HepG2 (cell line): ENCODE measurements around the gene HLA-DOA. TPM values are rescaled to one million over a fixed set of nuclear protein-coding genes. Genes with fewer than 3 reads are reported as not detected.
A peak's percentile ranks its signal among the peaks of the same experiment; 100 is the strongest.

ENCODE experiments used
- ATF1 ChIP-seq: IDR thresholded peaks from 2 replicates; pipeline ENCODE4 v1.6.1; 2016; ENCODE audit warnings: mild to moderate bottlenecking, control low read depth
- KAT2B ChIP-seq: fragments of 150-350 bp; IDR thresholded peaks from 2 replicates; pipeline ENCODE4 v1.6.1; 2014; ENCODE audit warnings: low read depth, low read length, borderline replicate concordance
- NR2F6 ChIP-seq, 2 experiments: IDR thresholded peaks; 2 replicates each; pipeline ENCODE4 v1.6.1; 2016; ENCODE audit warnings: antibody characterized with exemption in 1 of 2, mild to moderate bottlenecking in 1 of 2
- PHF8 ChIP-seq: sonication (generic); formaldehyde crosslinking; IDR thresholded peaks from 2 replicates; pipeline ENCODE4 v1.5.0; 2020; ENCODE audit warnings: missing genetic modification reagents
- TMF1 ChIP-seq: sonication (generic); formaldehyde crosslinking; IDR thresholded peaks from 2 replicates; pipeline ENCODE4 v1.8.1; 2022; ENCODE audit warnings: low read depth, missing genetic modification reagents
- ZBTB44 ChIP-seq: sonication (generic); formaldehyde crosslinking; IDR thresholded peaks from 2 replicates; pipeline ENCODE4 v1.4.0; 2020; ENCODE audit warnings: missing genetic modification reagents
- ZFP36L2 ChIP-seq: sonication (generic); formaldehyde crosslinking; IDR thresholded peaks from 2 replicates; pipeline ENCODE4 v1.4.0; 2020; ENCODE audit warnings: missing genetic modification reagents
- ZNF138 ChIP-seq: sonication (generic); formaldehyde crosslinking; IDR thresholded peaks from 2 replicates; pipeline ENCODE4 v1.5.0; 2020; ENCODE audit warnings: mild to moderate bottlenecking, low read depth, missing genetic modification reagents
- ZNF264 ChIP-seq: sonication (generic); formaldehyde crosslinking; IDR thresholded peaks from 2 replicates; pipeline ENCODE4 v1.4.0; 2020; ENCODE audit warnings: missing genetic modification reagents
- ZNF335 ChIP-seq: sonication (generic); formaldehyde crosslinking; IDR thresholded peaks from 2 replicates; pipeline ENCODE4 v1.4.0; 2020; ENCODE audit warnings: missing genetic modification reagents
- ZNF337 ChIP-seq: sonication (generic); formaldehyde crosslinking; IDR thresholded peaks from 2 replicates; pipeline ENCODE4 v1.5.1; 2020; ENCODE audit warnings: missing genetic modification reagents, low read depth, mild to moderate bottlenecking, borderline replicate concordance
- ZNF343 ChIP-seq: sonication (generic); formaldehyde crosslinking; IDR thresholded peaks from 2 replicates; pipeline ENCODE4 v1.4.0; 2020; ENCODE audit warnings: mild to moderate bottlenecking, missing genetic modification reagents
- ZNF547 ChIP-seq: sonication (generic); formaldehyde crosslinking; IDR thresholded peaks from 2 replicates; pipeline ENCODE4 v1.5.1; 2020; ENCODE audit warnings: mild to moderate bottlenecking, missing genetic modification reagents
- ZNF652 ChIP-seq: IDR thresholded peaks from 2 replicates; pipeline ENCODE4 v1.6.1; 2016; ENCODE audit warnings: low read depth, borderline replicate concordance
- ZNF75D ChIP-seq: sonication (generic); formaldehyde crosslinking; IDR thresholded peaks from 2 replicates; pipeline ENCODE4 v1.8.1; 2023; ENCODE audit warnings: missing genetic modification reagents, mild to moderate bottlenecking, borderline replicate concordance
- ZNF775 ChIP-seq: sonication (generic); formaldehyde crosslinking; IDR thresholded peaks from 2 replicates; pipeline ENCODE4 v1.4.0; 2020; ENCODE audit warnings: missing genetic modification reagents, mild to moderate bottlenecking, moderate library complexity, borderline replicate concordance
- ZNF776 ChIP-seq: sonication (generic); formaldehyde crosslinking; IDR thresholded peaks from 2 replicates; pipeline ENCODE4 v1.4.0; 2020; ENCODE audit warnings: mild to moderate bottlenecking, missing genetic modification reagents
- ZNF850 ChIP-seq: sonication (generic); formaldehyde crosslinking; conservative IDR thresholded peaks from 2 replicates; pipeline ENCODE4 v1.9.0; 2021; ENCODE audit warnings: mild to moderate bottlenecking, missing genetic modification reagents
- polyA plus RNA-seq, 8 experiments: library from polyadenylated mRNA; depleted of rRNA in 3 of 8; stranded (reverse) in 7 of 8; unstranded in 1 of 8; fragments of >200 nt; fragmentation: Illumina TruSeq in 4 of 8; extraction: Trizol in 4 of 8; gene quantifications; 2 replicates each; pipeline versions ENCODE4 v1.2.1 to v1.2.3, GENCODE V29; 2011 to 2016; ENCODE audit warnings: low read depth in 4 of 8, missing spikeins in 1 of 8, mixed read lengths in 1 of 8; ENCODE audit not compliant: insufficient read depth in 1 of 8
- total RNA-seq, 5 experiments: library from RNA; depleted of rRNA; stranded (reverse); fragments of >200 nt; fragmentation: Illumina TruSeq; extraction: Trizol; gene quantifications; 2 replicates each; pipeline ENCODE4 v1.2.3, GENCODE V29; 2016; ENCODE audit warnings: low read depth in 1 of 5
- TF ChIP-seq, protein P1 (sequence below): sonication (generic); formaldehyde crosslinking; IDR thresholded peaks from 2 replicates; pipeline ENCODE4 v1.5.1; 2020; ENCODE audit warnings: missing genetic modification reagents, mild to moderate bottlenecking, borderline replicate concordance
- TF ChIP-seq, protein P2 (sequence below): sonication (generic); formaldehyde crosslinking; conservative IDR thresholded peaks from 2 replicates; pipeline ENCODE4 v1.8.0; 2022; ENCODE audit warnings: missing genetic modification reagents
- TF ChIP-seq, protein P3 (sequence below): sonication (generic); formaldehyde crosslinking; conservative IDR thresholded peaks from 2 replicates; pipeline ENCODE4 v1.8.1; 2023; ENCODE audit warnings: missing genetic modification reagents
- TF ChIP-seq, protein P4 (sequence below): sonication (generic); formaldehyde crosslinking; IDR thresholded peaks from 2 replicates; pipeline ENCODE4 v1.5.0; 2020; ENCODE audit warnings: missing genetic modification reagents

The HLA-DOA gene
- total and polyA plus RNA-seq, 2 of the 13 experiments (the other 11 are each of a cell fraction or from before 2014, with no cell fraction given) = 0.03 to 0.09 TPM

- TF ChIP-seq, protein P1, sequence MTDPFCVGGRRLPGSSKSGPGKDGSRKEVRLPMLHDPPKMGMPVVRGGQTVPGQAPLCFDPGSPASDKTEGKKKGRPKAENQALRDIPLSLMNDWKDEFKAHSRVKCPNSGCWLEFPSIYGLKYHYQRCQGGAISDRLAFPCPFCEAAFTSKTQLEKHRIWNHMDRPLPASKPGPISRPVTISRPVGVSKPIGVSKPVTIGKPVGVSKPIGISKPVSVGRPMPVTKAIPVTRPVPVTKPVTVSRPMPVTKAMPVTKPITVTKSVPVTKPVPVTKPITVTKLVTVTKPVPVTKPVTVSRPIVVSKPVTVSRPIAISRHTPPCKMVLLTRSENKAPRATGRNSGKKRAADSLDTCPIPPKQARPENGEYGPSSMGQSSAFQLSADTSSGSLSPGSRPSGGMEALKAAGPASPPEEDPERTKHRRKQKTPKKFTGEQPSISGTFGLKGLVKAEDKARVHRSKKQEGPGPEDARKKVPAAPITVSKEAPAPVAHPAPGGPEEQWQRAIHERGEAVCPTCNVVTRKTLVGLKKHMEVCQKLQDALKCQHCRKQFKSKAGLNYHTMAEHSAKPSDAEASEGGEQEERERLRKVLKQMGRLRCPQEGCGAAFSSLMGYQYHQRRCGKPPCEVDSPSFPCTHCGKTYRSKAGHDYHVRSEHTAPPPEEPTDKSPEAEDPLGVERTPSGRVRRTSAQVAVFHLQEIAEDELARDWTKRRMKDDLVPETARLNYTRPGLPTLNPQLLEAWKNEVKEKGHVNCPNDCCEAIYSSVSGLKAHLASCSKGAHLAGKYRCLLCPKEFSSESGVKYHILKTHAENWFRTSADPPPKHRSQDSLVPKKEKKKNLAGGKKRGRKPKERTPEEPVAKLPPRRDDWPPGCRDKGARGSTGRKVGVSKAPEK (CRISPR knock-in tag) = 0 out of 2 replicates have a peak, but pooled peaks have one; percentile 50
- TF ChIP-seq ZNF335 (CRISPR knock-in tag) (no peak), ZNF775 (CRISPR knock-in tag) (no peak), ZBTB44 (CRISPR knock-in tag) (no peak), ZNF850 (CRISPR knock-in tag) (peak; percentile 97), ZNF652 (CRISPR knock-in tag) (no peak), ZNF264 (CRISPR knock-in tag) (no peak), ZNF547 (CRISPR knock-in tag) (0 out of 2 replicates have a peak, but pooled peaks have one; percentile 1), ZNF776 (CRISPR knock-in tag) (peak; percentile 26), NR2F6 (IDR thresholded peaks at IDR 0.05) (no peak), NR2F6 (CRISPR knock-in tag; IDR thresholded peaks at IDR 0.05) (no peak), ZNF138 (CRISPR knock-in tag) (peak; percentile 87; the same call in 1 of the 2 replicates), ZNF343 (CRISPR knock-in tag) (no peak), ZNF75D (CRISPR knock-in tag) (no peak), ATF1 (no peak), ZNF337 (CRISPR knock-in tag) (no peak), KAT2B (no peak), ZFP36L2 (no peak), TMF1 (CRISPR knock-in tag) (no peak; the same call in 1 of the 2 replicates), PHF8 (peak; percentile 43)
- TF ChIP-seq, protein P2, sequence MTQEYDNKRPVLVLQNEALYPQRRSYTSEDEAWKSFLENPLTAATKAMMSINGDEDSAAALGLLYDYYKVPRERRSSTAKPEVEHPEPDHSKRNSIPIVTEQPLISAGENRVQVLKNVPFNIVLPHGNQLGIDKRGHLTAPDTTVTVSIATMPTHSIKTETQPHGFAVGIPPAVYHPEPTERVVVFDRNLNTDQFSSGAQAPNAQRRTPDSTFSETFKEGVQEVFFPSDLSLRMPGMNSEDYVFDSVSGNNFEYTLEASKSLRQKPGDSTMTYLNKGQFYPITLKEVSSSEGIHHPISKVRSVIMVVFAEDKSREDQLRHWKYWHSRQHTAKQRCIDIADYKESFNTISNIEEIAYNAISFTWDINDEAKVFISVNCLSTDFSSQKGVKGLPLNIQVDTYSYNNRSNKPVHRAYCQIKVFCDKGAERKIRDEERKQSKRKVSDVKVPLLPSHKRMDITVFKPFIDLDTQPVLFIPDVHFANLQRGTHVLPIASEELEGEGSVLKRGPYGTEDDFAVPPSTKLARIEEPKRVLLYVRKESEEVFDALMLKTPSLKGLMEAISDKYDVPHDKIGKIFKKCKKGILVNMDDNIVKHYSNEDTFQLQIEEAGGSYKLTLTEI (CRISPR knock-in tag) = no peak; the same call in 1 of the 2 replicates
- TF ChIP-seq, protein P3, sequence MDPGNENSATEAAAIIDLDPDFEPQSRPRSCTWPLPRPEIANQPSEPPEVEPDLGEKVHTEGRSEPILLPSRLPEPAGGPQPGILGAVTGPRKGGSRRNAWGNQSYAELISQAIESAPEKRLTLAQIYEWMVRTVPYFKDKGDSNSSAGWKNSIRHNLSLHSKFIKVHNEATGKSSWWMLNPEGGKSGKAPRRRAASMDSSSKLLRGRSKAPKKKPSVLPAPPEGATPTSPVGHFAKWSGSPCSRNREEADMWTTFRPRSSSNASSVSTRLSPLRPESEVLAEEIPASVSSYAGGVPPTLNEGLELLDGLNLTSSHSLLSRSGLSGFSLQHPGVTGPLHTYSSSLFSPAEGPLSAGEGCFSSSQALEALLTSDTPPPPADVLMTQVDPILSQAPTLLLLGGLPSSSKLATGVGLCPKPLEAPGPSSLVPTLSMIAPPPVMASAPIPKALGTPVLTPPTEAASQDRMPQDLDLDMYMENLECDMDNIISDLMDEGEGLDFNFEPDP (CRISPR knock-in tag) = peak; percentile 90; the same call in 1 of the 2 replicates
- TF ChIP-seq, protein P4, sequence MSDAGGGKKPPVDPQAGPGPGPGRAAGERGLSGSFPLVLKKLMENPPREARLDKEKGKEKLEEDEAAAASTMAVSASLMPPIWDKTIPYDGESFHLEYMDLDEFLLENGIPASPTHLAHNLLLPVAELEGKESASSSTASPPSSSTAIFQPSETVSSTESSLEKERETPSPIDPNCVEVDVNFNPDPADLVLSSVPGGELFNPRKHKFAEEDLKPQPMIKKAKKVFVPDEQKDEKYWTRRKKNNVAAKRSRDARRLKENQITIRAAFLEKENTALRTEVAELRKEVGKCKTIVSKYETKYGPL (CRISPR knock-in tag) = no peak
Measured at GRCh38 chr6:32972353-32973143, 36.8 kb downstream of the HLA-DOA start (continued).
